Skin epidermis (tissue), 12 donors: ENCODE results near the gene SVEP1.
A peak's percentile ranks its signal among the peaks of the same experiment; 100 is the strongest.

Experiments used
- H3K27ac ChIP-seq, 21 experiments: fragments of 200-600 bp; sonication (generic) in 11 of 21; one replicate each; pipeline ENCODE4 v1.5.0; 2020; ENCODE audit warnings: mild to moderate bottlenecking in 3 of 21, inconsistent platforms in 2 of 21, moderate library complexity in 2 of 21
- H3K4me3 ChIP-seq, 7 experiments: fragments of 200-600 bp; sonication (generic) in 2 of 7; one replicate each; pipeline ENCODE4 v1.5.0; 2020; ENCODE audit warnings: inconsistent platforms in 2 of 7, mild to moderate bottlenecking in 2 of 7, moderate library complexity in 1 of 7

SVEP1 gene

GRCh38 chr9:110457245-110457644 is 122.3 kb downstream of the SVEP1 start:
- H3K4me3 ChIP-seq: no peak overlapping the region
- no peak overlapping the region for H3K27ac ChIP-seq

- H3K27ac ChIP-seq: no peak overlapping the region
- no peak overlapping the region for H3K4me3 ChIP-seq
Observed at GRCh38 chr9:110456681-110457080, 122.9 kb downstream of the SVEP1 start.

GRCh38 chr9:110455860-110456259 is 123.7 kb downstream of the SVEP1 start:
- Histone ChIP-seq H3K27ac (no peak overlapping the region), H3K4me3 (no peak overlapping the region)

- Histone ChIP-seq H3K27ac (no peak overlapping the region), H3K4me3 (no peak overlapping the region)
Observed at GRCh38 chr9:110452227-110452801, 127.2 kb downstream of the SVEP1 start.

- Histone ChIP-seq H3K27ac (no peak overlapping the region), H3K4me3 (no peak overlapping the region)
Observed at GRCh38 chr9:110451726-110452125, 127.8 kb downstream of the SVEP1 start.

- Histone ChIP-seq H3K4me3 (no peak overlapping the region), H3K27ac (no peak overlapping the region)
Observed at GRCh38 chr9:110447476-110447875, 132.1 kb downstream of the SVEP1 start.

GRCh38 chr9:110446171-110446570 is 133.4 kb downstream of the SVEP1 start:
- no peak overlapping the region for H3K27ac ChIP-seq
- H3K4me3 ChIP-seq: no peak overlapping the region

- no peak overlapping the region for H3K4me3 ChIP-seq
- H3K27ac ChIP-seq: no peak overlapping the region
Observed at GRCh38 chr9:110444911-110445310, 134.6 kb downstream of the SVEP1 start.

- Histone ChIP-seq H3K4me3 (no peak overlapping the region), H3K27ac (no peak overlapping the region)
Observed at GRCh38 chr9:110443866-110444220, 135.7 kb downstream of the SVEP1 start.

- Histone ChIP-seq H3K27ac (no peak overlapping the region), H3K4me3 (no peak overlapping the region)
Observed at GRCh38 chr9:110443146-110443865, 136.2 kb downstream of the SVEP1 start.

- Histone ChIP-seq H3K27ac (peak overlapping the region in 1 of 21 experiments; percentile 35), H3K4me3 (no peak overlapping the region)
Observed at GRCh38 chr9:110440796-110441195, 138.7 kb downstream of the SVEP1 start.

GRCh38 chr9:110440172-110440571 is 139.4 kb downstream of the SVEP1 start:
- Histone ChIP-seq H3K27ac (no peak overlapping the region), H3K4me3 (no peak overlapping the region)

GRCh38 chr9:110432253-110432652 is 147.3 kb downstream of the SVEP1 start:
- Histone ChIP-seq H3K4me3 (no peak overlapping the region), H3K27ac (no peak overlapping the region)

GRCh38 chr9:110429453-110429852 is 150.1 kb downstream of the SVEP1 start:
- Histone ChIP-seq H3K4me3 (no peak overlapping the region), H3K27ac (no peak overlapping the region)

GRCh38 chr9:110427497-110428104 is 151.9 kb downstream of the SVEP1 start:
- H3K4me3 ChIP-seq: no peak overlapping the region
- no peak overlapping the region for H3K27ac ChIP-seq

- Histone ChIP-seq H3K4me3 (no peak overlapping the region), H3K27ac (no peak overlapping the region)
Observed at GRCh38 chr9:110426052-110426709, 153.4 kb downstream of the SVEP1 start.

- Histone ChIP-seq H3K27ac (no peak overlapping the region), H3K4me3 (no peak overlapping the region)
Observed at GRCh38 chr9:110414471-110414870, 165.1 kb downstream of the SVEP1 start.

- Histone ChIP-seq H3K4me3 (no peak overlapping the region), H3K27ac (no peak overlapping the region)
Observed at GRCh38 chr9:110410961-110411360, 168.6 kb downstream of the SVEP1 start.

- Histone ChIP-seq H3K27ac (no peak overlapping the region), H3K4me3 (no peak overlapping the region)
Observed at GRCh38 chr9:110408598-110408997, 170.9 kb downstream of the SVEP1 start.

GRCh38 chr9:110405858-110406443 is 173.6 kb downstream of the SVEP1 start:
- H3K4me3 ChIP-seq: no peak overlapping the region

GRCh38 chr9:110404473-110404872 is 175.1 kb downstream of the SVEP1 start:
- no peak overlapping the region for H3K27ac ChIP-seq
- no peak overlapping the region for H3K4me3 ChIP-seq

More at GRCh38 chr9:110405858-110406443, 173.6 kb downstream of the SVEP1 start:
- H3K27ac ChIP-seq: no peak overlapping the region
